Neural progenitor cell (in vitro differentiated cells): Measurements from ENCODE around the gene TNFSF13B.

Experiments used
- EZH2 ChIP-seq: fragments of 200-600 bp; sonication (generic); IDR thresholded peaks from 2 replicates; pipeline ENCODE4 v1.6.1; 2017; ENCODE audit warnings: antibody characterized with exemption, mild to moderate bottlenecking, moderate library complexity
- EZH2phosphoT487 ChIP-seq: fragments of 200-600 bp; sonication (generic); IDR thresholded peaks from 2 replicates; pipeline ENCODE4 v1.6.1; 2017; ENCODE audit warnings: antibody characterized with exemption
- TF ChIP-seq, protein P1 (sequence below): fragments of 200-600 bp; sonication (generic); IDR thresholded peaks from 2 replicates; pipeline ENCODE4 v1.5.1; 2017; ENCODE audit warnings: antibody characterized with exemption, mild to moderate bottlenecking

DNA sequence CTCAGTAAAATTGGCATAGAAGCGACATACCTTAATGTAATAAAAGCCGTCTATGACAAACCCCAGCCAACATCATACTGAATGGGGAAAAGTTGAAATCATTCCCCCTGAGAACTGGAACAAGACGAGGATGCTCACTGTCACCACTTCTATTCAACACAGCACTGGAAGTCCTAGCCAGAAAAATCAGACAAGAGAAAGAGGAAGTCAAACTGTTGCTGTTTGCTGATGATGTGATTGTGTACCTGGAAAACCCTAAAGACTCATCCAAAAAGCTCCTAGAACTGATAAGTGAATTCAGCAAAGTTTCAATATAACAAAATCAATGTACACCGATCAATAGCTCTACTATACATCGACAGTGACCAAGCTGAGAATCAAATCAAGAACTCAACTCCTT, 63.3 kb downstream of the TNFSF13B start:
- TF ChIP-seq, protein P1, sequence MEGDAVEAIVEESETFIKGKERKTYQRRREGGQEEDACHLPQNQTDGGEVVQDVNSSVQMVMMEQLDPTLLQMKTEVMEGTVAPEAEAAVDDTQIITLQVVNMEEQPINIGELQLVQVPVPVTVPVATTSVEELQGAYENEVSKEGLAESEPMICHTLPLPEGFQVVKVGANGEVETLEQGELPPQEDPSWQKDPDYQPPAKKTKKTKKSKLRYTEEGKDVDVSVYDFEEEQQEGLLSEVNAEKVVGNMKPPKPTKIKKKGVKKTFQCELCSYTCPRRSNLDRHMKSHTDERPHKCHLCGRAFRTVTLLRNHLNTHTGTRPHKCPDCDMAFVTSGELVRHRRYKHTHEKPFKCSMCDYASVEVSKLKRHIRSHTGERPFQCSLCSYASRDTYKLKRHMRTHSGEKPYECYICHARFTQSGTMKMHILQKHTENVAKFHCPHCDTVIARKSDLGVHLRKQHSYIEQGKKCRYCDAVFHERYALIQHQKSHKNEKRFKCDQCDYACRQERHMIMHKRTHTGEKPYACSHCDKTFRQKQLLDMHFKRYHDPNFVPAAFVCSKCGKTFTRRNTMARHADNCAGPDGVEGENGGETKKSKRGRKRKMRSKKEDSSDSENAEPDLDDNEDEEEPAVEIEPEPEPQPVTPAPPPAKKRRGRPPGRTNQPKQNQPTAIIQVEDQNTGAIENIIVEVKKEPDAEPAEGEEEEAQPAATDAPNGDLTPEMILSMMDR: no peak
- TF ChIP-seq EZH2 (no peak), EZH2phosphoT487 (no peak)
